OCI-LY3 (cell line): Measurements from ENCODE around the gene FAM180B.

Experiments used
- EZH2phosphoT487 ChIP-seq: fragments of 200-600 bp; shearing (Covaris generic); IDR thresholded peaks from 2 replicates; pipeline ENCODE4 v1.6.1; 2018; ENCODE audit warnings: antibody characterized with exemption, mixed run types, low read depth
- TF ChIP-seq, protein P1 (sequence below): fragments of 200-600, 300-600 bp; sonication (generic); IDR thresholded peaks from 2 replicates; pipeline ENCODE4 v1.5.1; 2014; ENCODE audit warnings: antibody characterized with exemption, low read length, low read depth

DNA sequence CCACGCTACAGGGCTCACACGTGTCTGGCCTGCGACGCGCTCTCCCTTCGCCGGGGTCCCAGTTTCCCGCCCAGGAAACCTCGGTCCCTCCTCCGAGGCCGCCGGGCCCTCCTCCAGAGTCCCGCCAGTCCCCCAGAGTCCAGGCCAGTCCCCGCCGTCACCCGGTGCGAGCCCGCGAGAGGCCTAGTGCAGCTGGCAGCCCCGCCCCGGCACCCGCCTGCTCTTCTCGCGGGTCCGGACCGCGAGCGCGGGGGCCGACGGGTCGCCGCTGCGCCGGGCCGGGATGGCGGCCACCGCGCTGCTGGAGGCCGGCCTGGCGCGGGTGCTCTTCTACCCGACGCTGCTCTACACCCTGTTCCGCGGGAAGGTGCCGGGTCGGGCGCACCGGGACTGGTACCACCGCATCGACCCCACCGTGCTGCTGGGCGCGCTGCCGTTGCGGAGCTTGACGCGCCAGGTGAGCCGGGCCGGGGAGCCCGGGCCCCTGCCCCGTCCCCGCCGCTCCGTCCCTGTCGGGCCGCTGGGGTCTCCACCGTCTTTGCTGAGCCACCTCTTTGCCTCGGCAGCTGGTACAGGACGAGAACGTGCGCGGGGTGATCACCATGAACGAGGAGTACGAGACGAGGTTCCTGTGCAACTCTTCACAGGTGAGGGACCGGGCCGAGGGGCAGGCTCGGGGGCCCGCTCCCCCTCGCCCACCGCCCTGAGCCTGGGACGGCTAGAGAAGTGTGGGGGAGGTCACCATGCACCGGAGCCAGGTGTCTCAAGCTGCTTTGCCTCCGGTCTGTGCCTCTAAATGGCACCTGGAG, 20.9 kb upstream of the FAM180B start, which contains the start of gene PTPMT1:
- TF ChIP-seq, protein P1, sequence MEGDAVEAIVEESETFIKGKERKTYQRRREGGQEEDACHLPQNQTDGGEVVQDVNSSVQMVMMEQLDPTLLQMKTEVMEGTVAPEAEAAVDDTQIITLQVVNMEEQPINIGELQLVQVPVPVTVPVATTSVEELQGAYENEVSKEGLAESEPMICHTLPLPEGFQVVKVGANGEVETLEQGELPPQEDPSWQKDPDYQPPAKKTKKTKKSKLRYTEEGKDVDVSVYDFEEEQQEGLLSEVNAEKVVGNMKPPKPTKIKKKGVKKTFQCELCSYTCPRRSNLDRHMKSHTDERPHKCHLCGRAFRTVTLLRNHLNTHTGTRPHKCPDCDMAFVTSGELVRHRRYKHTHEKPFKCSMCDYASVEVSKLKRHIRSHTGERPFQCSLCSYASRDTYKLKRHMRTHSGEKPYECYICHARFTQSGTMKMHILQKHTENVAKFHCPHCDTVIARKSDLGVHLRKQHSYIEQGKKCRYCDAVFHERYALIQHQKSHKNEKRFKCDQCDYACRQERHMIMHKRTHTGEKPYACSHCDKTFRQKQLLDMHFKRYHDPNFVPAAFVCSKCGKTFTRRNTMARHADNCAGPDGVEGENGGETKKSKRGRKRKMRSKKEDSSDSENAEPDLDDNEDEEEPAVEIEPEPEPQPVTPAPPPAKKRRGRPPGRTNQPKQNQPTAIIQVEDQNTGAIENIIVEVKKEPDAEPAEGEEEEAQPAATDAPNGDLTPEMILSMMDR: no peak
- TF ChIP-seq EZH2phosphoT487: no peak
